ENCODE measurements around the gene SLC4A1.

The SLC4A1 gene

DNA sequence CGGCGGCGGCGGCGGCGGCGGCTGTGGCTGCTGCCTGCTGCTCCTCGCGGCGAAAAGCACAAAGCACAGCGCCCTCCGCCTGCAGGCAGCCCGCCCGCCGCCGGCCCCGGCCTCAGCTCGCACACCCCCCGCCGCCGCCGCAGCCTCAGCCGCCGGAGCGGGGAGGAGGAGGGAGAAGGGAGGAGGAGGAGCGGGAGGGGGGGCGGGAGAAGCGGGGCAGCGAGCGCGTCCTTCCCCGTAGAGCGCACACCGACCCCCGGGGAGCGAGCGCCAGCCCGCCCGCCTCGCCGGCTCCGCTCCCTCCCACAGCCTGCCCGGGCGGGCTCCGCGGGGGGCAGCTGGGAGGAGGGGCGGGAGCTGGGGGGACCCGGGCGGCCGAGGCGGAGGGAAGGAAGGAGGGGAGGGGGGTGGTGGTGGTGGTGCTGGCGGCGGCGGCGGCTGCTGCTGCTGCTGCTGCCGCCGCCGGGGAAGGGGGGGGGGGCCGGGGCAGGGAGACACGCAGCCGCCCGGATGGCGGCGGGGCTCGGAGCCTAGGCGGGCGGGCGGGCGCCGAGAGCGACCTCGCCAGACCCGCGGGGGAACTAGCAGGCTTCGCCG lies 48.2 kb downstream of the SLC4A1 start, which contains the start of gene UBTF:
UBTF (minus strand) TSS at position 60 of the 597 bp plus-strand sequence. CDS start 1,446 bp downstream, outside the sequence.
- DNase-seq: peak; percentile 72

DNA sequence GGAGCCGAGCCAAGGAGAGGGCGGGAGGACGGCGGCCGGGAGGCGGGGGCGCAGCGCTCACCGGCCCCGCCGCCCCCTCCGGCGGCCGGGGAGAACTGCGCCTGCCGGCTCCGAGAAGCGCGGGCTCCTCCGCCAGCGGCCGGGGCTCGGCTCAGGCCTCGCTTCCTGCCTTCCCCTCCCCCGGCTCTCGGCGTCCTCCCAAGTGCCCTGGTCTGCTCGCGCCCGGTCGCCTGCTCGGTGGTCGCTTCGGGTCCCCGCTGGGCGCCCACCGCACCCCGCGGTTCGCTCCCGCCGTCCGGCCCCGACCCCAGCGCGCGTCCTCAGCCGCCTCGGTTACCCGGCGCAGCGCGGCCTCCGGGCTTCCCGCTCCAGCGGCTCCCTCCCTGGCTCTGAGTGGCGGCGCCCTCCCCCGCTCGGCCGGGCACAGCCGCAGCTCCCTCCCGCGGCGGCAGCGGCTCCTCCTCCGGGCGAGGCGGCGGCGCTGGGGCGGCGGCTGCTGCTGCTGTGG lies 48.8 kb downstream of the SLC4A1 start:
- peak; percentile 73 for DNase-seq

DNA sequence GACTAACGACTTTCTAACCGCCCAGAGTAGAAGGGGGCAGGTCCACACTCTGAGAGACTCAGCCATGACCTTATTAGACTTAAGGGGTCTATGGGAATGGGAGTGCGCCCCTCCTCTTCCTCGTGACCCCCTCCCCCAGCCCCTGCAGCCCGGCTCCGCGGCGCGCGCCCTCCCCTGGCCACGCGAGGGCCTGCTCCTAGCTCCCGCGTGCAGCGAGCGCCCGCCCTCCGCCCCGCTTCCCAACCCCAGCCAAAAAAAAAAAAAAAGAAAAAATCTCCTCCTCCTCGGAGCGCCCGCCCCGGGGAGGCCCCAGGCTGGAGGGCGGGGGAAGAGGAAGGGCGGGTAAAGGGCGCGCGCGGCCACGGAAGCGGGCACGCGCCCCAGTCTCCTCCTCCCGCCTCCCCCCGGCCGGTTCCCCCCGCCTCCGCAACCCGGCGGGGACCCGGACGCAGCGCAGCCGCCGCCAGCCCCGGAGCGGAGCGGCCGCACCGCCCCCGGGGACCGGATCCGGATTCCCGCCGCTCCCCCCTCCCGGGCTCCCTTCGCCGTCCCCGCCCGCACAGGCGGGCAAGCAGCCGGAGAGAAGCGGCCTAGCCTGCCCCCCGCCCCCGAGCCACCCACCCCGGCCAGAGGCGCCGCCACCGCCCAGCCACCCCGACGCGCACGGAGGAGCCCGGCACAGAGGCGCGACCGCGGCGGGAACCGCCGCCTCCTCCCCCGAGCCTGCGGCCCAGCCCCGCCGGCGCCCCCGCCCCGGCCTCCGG lies 49.4 kb downstream of the SLC4A1 start:
- peak; percentile 85 for DNase-seq

DNA sequence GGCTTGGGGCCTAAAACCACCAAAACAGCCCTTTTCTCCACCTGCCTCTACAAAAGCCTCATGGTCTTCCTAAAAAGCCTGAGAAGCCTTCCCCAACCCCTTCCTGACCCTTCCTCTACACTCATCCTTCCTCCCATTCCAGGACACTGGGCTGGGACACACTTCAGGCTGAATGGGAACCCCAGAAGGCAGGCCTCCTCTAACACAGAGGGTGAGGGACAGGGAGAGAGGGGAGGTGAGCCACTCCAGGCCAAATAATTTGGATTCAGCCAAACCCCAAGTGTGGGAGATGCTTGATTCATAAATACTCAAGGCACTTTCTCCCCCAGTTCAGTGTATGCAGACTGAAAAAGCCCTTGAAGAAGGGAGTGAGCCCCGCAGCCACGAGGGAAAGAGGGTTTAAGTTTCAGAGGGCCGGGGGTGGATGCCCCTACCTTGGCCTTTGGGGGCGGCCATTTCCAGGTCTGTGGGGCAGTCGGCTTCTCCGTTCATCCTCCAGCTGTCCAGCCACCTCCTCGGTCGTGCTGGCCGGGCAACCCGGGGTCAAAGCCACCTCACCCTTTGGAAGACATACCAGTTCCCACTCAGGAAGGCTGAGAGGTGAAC lies 50.1 kb downstream of the SLC4A1 start:
- DNase-seq: no peak

DNA sequence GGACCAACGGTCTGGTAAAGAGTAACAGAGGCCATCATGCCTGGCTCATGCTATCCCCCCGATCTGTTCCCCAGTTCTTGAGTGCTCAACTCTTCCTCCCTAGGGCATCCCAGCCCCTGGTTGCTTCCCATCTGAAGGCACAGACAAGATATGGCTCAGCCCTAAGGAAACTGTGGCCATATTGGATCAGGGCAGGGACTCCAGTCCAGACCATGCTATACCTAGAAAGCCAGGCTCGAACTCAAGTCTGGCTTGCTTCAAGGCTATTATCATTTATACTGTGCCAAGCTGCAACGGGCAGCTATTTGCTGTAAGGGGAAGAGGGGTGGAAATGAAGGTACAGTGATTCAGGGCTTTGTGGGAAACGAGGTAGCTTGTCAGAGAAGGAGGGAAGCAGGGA lies 51.2 kb downstream of the SLC4A1 start:
- DNase-seq: no peak

DNA sequence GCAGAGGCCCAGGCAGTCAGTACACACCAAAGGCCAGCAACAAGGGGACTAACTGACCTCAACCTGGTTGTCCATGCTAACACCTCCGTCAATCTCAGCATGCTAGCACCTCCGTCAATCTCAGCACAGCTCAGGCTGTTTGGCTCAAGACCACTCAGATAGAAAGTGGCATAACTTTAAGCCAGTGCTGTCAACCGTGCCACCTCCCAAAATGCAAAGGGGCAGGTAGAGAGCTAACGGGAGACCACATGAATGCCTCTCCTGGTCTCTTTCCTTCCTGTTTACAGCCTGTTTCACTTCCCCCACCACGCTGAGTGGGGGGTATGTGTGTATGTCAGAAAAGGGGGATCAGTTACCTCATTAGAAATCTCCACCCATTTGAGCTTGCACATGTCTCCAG lies 51.8 kb downstream of the SLC4A1 start:
- DNase-seq: no peak

DNA sequence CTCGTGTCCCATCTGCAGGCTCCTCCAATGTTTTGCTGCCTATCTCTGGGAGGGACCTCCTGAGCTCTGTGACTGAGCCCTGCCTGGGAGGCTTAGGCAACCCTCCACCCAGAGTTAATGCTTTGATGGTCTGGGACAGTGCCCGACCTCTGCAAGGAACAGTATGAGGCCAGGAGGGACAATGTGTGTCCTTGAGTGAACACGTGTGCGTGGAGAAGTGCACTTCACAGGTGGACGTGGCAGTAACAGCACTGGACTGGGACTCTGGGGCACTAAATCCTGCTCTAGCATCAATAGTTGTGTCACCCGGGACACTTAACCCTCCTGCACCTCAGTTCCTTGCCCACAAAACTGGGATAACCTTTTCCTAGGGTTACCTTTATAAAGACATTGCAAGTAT lies 53.0 kb downstream of the SLC4A1 start:
- no peak for DNase-seq

DNA sequence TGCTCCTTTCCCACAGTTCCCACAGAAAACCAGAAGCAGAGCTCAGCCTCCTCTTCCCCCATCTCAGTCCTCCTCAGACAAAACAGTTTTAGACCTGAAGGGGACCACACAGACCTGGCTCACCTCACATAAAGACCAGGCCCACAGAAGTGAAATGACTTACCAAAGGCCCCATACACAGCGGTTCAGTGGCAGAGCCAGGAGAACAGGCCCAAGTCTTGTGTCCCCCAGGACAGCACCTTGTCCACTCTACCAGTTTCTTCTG lies 53.8 kb downstream of the SLC4A1 start:
- no peak for DNase-seq

DNA sequence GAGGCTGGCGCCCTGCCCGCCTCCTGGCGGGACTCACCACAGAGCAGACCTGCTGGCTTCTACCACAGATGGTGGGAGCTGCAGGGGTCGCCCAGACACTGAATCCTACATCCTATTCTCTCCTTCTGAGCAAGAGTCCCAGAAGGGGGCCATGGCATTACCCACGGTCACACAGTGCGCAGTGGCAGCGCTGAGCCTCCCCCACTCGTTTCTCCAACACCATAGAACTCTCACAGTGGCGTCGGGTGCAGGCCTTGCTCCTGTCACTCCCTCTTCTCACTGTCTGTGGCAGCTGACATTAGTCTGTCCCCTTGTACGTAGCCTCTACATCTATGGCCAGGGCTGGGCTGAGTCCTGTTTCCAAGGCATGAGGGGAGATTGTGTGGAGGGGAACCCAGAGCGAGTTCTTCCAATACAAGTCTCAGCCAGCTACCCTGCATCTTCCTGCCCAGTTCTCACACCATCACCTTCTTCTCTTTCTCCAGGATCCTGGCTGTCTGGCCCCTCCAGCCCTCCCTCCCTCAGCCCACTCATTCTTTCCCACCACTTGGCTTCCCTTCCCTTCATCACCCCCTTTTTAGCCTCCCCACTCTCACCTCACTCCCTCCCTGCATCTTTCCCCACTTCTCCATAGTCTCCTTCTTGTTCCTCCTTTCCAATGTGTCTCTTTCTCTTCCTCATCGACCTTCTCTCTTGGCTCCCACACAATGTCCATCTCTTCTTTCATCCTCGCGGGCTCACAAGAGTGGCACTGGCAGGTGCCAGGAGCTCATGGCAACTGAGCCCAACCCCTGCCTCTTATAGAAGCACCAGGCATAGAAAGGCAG lies 54.3 kb downstream of the SLC4A1 start:
- DNase-seq: no peak

DNA sequence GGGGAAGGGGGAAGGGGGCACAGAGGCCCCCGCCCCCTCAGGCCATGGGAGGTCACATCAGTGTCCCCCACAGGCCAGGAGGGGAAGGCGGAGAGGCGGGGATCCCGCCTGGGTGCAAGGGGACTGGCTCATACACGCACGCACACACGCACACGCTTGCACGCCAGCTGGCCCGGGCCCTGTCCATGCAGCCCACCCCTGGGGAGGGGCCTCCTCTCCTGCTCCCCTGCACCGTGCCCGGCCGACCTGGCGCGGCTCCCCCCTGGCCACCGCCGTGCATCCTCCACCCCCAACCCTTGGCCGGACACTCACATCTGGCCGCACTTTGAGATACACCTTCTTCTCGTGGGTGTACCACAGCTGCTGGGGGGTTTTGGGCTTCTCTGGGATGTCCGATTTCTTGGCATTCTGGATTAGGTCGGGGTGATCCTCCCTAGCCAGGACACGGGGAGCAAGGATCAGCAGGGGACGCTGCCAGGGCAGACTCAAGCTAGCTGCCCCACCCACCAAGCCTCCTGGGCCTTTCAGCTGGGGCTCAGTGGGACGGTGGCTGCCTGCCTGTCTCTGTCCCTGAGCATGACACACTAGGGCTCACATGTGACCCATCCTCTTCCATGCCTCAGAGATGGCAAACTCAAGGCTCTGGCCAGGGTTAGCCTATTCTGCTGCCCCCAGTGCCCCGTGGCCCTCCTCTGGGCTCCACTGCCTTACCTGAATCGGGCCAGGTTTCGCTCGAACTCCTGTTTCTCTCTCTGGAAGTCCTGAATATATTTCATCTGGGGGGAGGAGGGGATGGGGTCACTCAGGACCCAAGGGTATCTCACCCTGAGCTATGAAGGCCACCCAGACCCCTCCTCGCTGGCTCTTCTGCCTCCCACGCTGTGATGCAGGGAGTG lies 55.2 kb downstream of the SLC4A1 start:
- DNase-seq: no peak

DNA sequence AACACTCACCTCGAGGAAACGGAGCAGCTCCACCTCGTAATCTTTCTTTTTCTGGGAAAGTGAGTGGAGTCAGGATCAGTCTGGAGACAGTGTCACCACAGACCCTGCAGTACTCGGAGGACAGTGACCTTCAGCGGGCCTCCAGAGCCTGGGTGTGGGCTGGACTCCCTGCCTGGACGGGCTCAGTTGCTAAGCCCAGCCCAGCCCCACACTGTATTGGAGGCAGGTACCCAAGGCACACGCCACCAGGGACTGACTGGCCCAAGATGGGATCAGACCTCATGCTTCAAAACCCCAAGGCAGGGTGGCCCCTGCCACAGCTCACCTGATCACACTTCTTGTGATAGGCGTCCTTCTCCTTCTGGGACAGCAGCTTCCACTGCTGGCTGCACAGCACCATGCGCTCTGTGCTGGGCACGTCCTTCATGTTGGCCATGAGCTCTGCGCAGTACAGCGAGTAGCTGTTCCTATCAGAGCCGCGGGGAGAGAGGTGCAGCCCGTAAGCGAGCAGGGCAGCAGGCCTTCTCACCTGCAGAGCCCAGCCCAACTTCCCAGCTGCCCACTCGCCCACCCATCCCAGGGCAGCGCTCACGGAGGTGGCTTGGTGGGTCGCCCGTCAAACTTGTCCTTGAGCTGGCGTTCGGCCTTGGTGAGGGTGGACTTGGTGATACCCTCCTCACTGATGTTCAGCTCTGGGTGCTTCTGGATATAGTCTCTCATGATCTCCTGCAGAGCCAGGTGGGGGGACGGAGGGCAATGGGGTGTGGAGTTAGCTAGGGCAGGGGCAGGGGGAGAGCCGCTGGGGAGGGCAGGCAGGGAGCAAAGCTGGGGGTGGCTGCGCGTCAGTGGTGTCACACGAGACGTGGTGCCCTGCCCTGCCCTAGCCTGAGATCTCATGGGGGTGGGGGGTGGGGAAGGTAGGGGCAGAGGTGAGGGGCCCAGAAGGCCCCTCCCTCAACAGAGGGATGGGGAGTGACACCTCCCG lies 56.4 kb downstream of the SLC4A1 start:
- DNase-seq: no peak

DNA sequence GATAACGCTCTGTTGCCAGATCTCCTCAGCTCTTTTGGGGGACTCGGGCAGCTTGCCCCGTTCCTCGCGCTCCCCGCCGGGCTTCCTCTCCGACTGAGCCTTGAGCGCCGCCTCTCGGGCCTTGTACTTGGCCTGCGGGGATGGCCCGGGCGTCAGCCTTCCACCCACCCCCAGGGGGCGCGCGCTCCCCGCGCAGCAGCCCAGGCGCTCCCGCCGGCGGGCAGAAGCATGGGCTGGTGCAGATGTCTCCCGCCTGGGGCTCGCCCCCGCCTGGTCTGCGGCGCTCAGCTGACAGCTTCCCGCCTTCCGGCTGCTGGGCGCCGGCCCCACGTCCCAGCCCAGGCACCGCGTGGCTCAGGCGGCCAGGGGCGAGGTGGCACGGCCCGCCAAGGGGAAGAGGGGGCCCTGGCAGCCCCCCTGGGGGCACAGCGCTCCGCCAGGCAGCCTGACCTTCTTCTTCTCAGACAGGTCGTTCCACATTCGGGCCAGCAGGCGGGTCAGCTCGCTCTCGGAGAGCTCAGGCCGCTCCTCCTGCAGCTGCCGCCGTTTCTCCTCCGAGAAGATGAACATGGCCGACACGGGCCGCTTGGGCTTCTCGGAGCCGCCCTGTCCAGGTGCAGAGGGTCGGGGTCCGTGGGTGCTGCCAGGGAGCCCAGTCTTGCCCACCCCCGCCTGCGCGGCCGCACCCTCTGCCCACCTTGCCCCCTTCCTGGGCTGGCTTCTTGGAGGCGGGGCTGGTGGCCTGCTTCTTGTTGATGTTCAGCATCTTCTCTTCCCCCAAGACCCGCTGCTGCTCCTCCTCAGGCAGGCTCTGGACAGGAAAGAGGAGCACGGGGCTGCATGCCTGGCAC lies 57.4 kb downstream of the SLC4A1 start:
- DNase-seq: peak; percentile 91

DNA sequence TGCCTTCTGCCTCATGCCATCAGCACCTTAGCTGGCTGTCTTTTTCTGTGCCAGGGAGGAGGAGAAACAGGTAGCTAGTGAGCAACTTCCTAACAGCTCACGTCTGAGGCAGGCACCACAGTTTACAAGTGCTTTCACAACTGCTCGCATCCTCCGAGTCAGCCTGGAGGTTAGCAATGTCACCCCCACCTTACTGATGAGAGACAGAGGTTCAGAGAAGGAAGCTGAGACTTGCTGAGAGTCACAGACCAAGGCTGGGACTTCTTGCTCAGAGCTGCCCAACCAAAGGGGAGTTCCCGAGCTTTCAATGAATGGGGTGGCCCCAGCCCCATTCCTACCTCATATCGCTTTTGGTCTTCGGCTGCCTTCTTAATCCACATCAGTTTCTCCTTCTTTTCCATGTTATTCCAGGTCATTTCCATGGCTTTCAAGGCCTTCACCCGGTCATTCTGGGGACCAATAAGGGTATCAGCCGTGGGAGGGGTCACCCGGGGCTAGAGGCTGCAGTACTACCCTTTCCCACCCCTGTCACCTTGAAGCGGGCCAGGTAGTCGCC lies 58.1 kb downstream of the SLC4A1 start:
- peak; percentile 46 for DNase-seq

DNA sequence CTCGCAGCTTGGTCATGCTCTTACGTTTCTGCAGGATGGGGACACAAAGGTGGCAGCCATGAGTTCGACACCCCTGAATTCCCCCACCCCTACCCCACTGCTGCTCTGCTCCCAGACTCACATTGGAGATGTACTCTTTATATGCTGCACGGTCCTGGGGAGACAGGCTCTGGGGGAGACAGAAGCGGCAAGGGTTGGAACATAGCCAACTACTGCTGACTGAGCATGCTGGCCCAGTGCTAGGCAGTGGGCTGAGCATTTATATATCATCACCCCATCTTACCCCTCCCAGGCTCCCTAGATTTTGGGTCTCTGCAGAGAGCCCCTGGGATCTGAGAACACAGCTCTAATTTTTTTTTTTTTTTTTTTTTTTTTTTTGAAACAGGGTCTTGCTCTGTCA lies 60.2 kb downstream of the SLC4A1 start:
- DNase-seq: no peak

DNA sequence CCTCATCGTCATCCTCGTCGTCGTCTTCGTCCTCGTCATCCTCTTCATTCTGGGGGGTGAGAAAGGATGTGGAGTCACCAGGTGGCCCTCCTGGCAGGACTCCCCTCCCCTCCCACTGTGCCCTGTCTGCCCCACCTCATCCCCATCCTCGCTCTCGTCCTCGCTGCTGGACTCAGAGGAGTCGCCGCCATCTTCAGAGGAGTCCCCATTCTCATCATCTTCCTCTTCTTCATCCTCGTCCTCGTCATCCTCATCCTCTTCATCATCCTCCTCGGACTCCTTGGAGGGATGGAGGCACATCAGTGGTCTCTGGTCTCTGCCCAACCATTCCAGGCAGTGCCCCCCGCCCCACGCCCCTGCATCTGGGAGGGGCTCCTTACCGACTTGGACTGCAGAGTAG lies 60.6 kb downstream of the SLC4A1 start:
- no peak for DNase-seq

DNA sequence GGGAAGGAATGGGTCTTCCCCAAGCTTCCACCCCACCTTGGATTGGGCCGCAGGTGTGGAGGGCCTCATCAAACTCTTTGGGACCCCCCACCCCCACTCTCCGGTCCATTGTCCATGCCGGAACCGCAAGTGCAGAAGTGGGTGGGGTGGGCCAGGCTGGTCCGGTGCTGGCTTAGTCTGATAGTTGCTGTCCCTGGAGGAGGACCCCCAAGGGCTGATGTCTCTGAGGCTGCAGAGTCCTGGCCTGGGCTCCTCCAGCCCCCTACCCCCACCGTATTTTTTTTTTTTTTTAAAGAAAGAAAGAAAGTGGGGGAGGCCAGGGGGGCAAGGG lies 61.1 kb downstream of the SLC4A1 start:
- DNase-seq: no peak

DNA sequence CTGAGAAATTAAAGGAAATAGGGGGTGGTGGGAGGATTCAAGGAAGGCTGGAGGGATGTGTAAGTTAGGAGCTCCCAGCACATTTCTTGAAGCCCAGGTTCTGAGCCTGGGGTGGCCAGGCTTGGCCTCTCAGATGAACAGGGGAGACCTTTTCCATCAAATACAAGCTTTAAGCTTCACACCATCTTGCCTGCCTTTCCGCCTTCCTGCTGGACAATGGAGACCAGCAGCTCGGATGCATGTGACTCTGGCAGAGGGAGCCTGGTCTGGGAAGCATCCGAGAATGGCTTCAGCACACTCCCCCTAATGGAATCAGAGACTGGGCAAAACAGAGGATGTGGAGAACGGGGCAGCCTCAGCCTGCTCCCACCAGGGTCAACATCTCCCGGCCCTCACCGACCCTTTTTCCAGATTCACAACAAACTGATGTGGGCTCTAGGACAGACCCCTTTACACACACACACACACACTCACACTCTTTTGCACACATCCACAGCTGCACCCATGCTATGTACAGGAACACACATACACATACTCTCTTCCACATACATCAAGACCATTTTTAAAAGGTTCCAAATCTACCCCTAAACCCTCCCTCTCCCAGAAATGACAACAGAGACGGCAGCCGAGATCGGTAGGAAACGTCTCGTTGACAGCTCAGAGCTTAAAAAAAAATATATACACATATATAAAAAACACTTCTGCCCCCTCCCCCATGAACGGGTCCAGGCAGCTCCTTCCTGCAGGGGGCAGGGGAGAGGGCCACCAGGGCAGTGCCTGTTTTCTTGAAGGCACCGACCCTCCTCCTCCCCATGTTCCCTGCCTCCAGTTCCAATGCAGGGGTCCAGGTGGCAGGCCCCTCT lies 61.7 kb downstream of the SLC4A1 start:
- DNase-seq: no peak

DNA sequence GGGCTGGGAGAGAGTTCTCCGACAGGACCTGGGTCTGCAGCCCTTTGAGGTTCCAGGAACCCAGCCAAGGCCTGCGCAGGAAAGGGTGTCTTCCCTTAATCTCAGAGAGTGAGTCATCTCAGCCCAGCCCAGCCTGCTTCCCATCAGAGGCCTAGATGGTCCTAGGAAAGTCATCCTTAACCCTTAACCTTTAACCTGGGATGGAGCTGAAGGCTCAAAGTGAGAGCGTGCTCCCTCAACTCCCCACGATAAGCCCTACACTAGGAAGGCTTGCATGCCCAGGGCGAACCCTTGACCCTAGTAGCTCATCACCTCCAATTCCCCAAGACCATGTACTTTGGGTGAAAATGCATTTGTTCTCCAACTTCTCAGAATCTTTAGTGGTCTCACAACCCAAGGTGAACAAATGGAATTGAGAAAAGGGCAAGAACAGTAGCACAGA lies 63.5 kb downstream of the SLC4A1 start:
- DNase-seq: no peak

All from activated naive CD4-positive, alpha-beta T cell treated with Interleukin-2 at 50 U/mL for 16 hours (primary cell).